ENCODE data around the gene COQ8A.

DNA sequence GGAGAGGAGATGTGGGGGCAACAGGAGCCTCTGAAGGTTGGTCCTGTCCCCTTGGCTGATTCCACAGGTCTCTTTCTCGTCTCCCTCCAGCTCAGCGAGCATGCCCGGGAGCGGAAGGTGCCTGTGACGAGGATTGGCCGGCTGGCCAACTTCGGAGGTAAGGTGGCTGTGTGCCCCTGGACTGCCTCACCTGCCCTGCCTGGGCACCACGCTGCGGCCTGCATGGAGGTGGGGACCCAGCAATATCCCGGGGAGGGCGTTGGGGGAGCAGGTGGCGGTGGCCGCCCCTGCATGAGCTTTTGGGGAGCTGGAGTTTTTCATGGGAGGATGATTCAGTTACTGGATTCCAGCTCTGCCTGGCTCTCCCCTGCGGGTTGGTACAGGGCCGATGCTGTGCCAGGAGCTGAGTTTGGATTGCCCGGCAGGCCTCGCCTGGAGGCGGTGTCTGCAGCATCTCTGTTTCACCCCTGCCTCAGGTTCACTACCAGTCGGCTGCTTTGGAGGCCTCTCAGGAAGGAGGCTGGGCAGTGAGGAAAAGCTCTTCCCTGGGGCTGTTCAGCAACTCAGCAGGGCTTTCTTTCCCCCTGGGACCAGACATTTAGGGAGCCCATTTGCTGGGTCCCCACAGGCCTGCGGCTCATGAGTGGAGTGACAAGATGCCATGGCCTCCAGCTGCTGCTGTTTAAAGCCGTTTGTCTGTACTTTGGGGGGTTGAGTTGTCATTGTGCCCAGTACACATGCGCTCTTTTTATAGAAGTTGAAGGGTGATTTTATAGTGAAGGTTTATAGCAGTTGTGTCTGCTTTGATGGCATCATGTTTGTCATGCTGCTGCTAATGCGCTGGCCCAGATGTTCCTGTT is 25.7 kb downstream of the COQ8A start:
- TF ChIP-seq, protein P1, sequence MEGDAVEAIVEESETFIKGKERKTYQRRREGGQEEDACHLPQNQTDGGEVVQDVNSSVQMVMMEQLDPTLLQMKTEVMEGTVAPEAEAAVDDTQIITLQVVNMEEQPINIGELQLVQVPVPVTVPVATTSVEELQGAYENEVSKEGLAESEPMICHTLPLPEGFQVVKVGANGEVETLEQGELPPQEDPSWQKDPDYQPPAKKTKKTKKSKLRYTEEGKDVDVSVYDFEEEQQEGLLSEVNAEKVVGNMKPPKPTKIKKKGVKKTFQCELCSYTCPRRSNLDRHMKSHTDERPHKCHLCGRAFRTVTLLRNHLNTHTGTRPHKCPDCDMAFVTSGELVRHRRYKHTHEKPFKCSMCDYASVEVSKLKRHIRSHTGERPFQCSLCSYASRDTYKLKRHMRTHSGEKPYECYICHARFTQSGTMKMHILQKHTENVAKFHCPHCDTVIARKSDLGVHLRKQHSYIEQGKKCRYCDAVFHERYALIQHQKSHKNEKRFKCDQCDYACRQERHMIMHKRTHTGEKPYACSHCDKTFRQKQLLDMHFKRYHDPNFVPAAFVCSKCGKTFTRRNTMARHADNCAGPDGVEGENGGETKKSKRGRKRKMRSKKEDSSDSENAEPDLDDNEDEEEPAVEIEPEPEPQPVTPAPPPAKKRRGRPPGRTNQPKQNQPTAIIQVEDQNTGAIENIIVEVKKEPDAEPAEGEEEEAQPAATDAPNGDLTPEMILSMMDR (IDR thresholded peaks at IDR 0.05; ENCODE audit: poor library complexity) = no peak
- no peak for TF ChIP-seq EZH2 (IDR thresholded peaks at IDR 0.05; ENCODE audit: borderline replicate concordance)

All from hepatocyte (in vitro differentiated cells).